Neural cell (in vitro differentiated cells): ENCODE results near the gene COL23A1. TPM values are rescaled to one million over a fixed set of nuclear protein-coding genes. Genes with fewer than 3 reads are reported as not detected.

ENCODE experiments used
- H2AFZ ChIP-seq: fragments of 200-600, 300-800 bp; sonication (generic), shearing (Covaris generic); 2 replicates; pipeline ENCODE4 v1.6.0; 2014; ENCODE audit warnings: low read depth, mild to moderate bottlenecking, antibody characterized with exemption, low read length, moderate library complexity
- H3F3A ChIP-seq: fragments of 200-600 bp; shearing (Covaris generic); 2 replicates; pipeline ENCODE4 v1.6.1; 2016; ENCODE audit warnings: mild to moderate bottlenecking, moderate library complexity, mixed read lengths, antibody characterized with exemption, low read length; ENCODE audit not compliant: insufficient read depth, poor library complexity, severe bottlenecking
- H3K27ac ChIP-seq: fragments of 200-600, 300-800 bp; sonication (generic), shearing (Covaris generic); 2 replicates; pipeline ENCODE4 v1.5.1; 2014; ENCODE audit warnings: mild to moderate bottlenecking, low read length, moderate library complexity
- H3K27me3 ChIP-seq: fragments of 300-800, 200-600 bp; sonication (generic), shearing (Covaris generic); 2 replicates; pipeline ENCODE4 v1.6.0; 2014; ENCODE audit warnings: mild to moderate bottlenecking, low read depth, low read length, moderate library complexity; ENCODE audit not compliant: insufficient read depth
- H3K36me3 ChIP-seq: fragments of 300-800, 200-600 bp; sonication (generic), shearing (Covaris generic); 2 replicates; pipeline ENCODE4 v1.5.1; 2014; ENCODE audit warnings: mild to moderate bottlenecking, antibody characterized with exemption, low read length, moderate library complexity; ENCODE audit not compliant: insufficient read depth
- H3K4me2 ChIP-seq: fragments of 300-800, 200-600 bp; sonication (generic), shearing (Covaris generic); 2 replicates; pipeline ENCODE4 v1.6.0; 2014; ENCODE audit warnings: mild to moderate bottlenecking, low read length
- H3K4me3 ChIP-seq: fragments of 300-800, 200-600 bp; sonication (generic), shearing (Covaris generic); 2 replicates; pipeline ENCODE4 v1.5.1; 2014; ENCODE audit warnings: mild to moderate bottlenecking, low read length, moderate library complexity
- H3K79me2 ChIP-seq: fragments of 200-600 bp; shearing (Covaris generic); replicated peaks from 2 replicates; pipeline ENCODE4 v1.6.0; 2014; ENCODE audit warnings: mild to moderate bottlenecking, low read length, moderate library complexity; ENCODE audit not compliant: insufficient read depth
- H3K9ac ChIP-seq: fragments of 300-800, 200-600 bp; sonication (generic), shearing (Covaris generic); 2 replicates; pipeline ENCODE4 v1.6.1; 2016; ENCODE audit warnings: mild to moderate bottlenecking, low read length, mixed read lengths
- H3K9me2 ChIP-seq: fragments of 200-600 bp; shearing (Covaris generic); 2 replicates; pipeline ENCODE4 v1.6.1; 2016; ENCODE audit warnings: mild to moderate bottlenecking, low read length, mixed read lengths; ENCODE audit not compliant: insufficient read depth
- H3K9me3 ChIP-seq: fragments of 200-600, 300-800 bp; sonication (generic), shearing (Covaris generic); 2 replicates; pipeline ENCODE4 v1.6.1; 2016; ENCODE audit warnings: mild to moderate bottlenecking, mixed run types, low read length, moderate library complexity, mixed read lengths
- H4K20me1 ChIP-seq: fragments of 200-600 bp; shearing (Covaris generic); 2 replicates; pipeline ENCODE4 v1.6.1; 2016; ENCODE audit warnings: mild to moderate bottlenecking, mixed run types; ENCODE audit not compliant: insufficient read depth
- CTCF ChIP-seq: fragments of 450-650 bp; IDR thresholded peaks from 2 replicates; pipeline ENCODE4 v1.5.1; 2014; ENCODE audit warnings: antibody characterized with exemption, mild to moderate bottlenecking, moderate library complexity; ENCODE audit not compliant: poor library complexity, severe bottlenecking
- EP300 ChIP-seq: fragments of 450-650 bp; conservative IDR thresholded peaks from 2 replicates; pipeline ENCODE4 v1.6.1; 2014; ENCODE audit warnings: antibody characterized with exemption, mild to moderate bottlenecking, moderate library complexity; ENCODE audit not compliant: poor library complexity, severe bottlenecking
- EZH2 ChIP-seq: fragments of 200-600, 300-800 bp; shearing (Covaris generic), sonication (generic); IDR thresholded peaks from 2 replicates; pipeline ENCODE4 v1.6.1; 2014; ENCODE audit warnings: antibody characterized with exemption, low read length, borderline replicate concordance, mild to moderate bottlenecking; ENCODE audit not compliant: insufficient read depth, poor library complexity, severe bottlenecking
- POLR2AphosphoS5 ChIP-seq: IDR thresholded peaks from 2 replicates; pipeline ENCODE4 v1.6.1; 2012
- RAD21 ChIP-seq: fragments of 450-650 bp; conservative IDR thresholded peaks from 2 replicates; pipeline ENCODE4 v1.6.1; 2014; ENCODE audit warnings: antibody characterized with exemption, mild to moderate bottlenecking, moderate library complexity
- REST ChIP-seq: IDR thresholded peaks from 2 replicates; pipeline ENCODE4 v1.6.1; 2012; ENCODE audit warnings: borderline replicate concordance
- SMC3 ChIP-seq: fragments of 450-650 bp; conservative IDR thresholded peaks from 2 replicates; pipeline ENCODE4 v1.6.1; 2014; ENCODE audit warnings: antibody characterized with exemption, mild to moderate bottlenecking, moderate library complexity; ENCODE audit not compliant: poor library complexity
- TAF1 ChIP-seq: IDR thresholded peaks from 2 replicates; pipeline ENCODE4 v1.6.1; 2012; ENCODE audit warnings: low read depth
- polyA plus RNA-seq: library from polyadenylated mRNA; depleted of rRNA; stranded (reverse); fragments of >200 nt; gene quantifications from 2 replicates; pipeline ENCODE4 v1.2.3, GENCODE V29; 2014

COL23A1 gene
- polyA plus RNA-seq, 1 donor from 2014 or later, result not detected

GRCh38 chr5:178516504-178517235 lies 73.5 kb downstream of the COL23A1 start:
- H3K79me2 ChIP-seq, result no peaks in the 10 kb centered on the region
- H3K9me3 ChIP-seq, result no peaks in the 10 kb centered on the region
- H3K36me3 ChIP-seq, result no peaks in the 10 kb centered on the region
- TF ChIP-seq TAF1, result no peak
- TF ChIP-seq SMC3, result no peak
- TF ChIP-seq EZH2, result no peak
- no peaks in the 10 kb centered on the region for H3K9me2 ChIP-seq
- no peak overlapping the region for H3K27ac ChIP-seq
- no peak overlapping the region for H3K4me3 ChIP-seq
- no peak overlapping the region for H3K9ac ChIP-seq
- H4K20me1 ChIP-seq, result no peaks in the 10 kb centered on the region
- H3F3A ChIP-seq, result no peaks in the 10 kb centered on the region
- no peaks in the 10 kb centered on the region for H3K27me3 ChIP-seq
- H3K4me2 ChIP-seq, result no peak overlapping the region
- no peak overlapping the region for H2AFZ ChIP-seq

GRCh38 chr5:178515776-178516503 lies 74.3 kb downstream of the COL23A1 start:
- TF ChIP-seq POLR2AphosphoS5 (no peak), CTCF (no peak), EZH2 (no peak), SMC3 (no peak), EP300 (no peak), RAD21 (no peak), TAF1 (no peak), REST (no peak)
- H3K27ac ChIP-seq, result no peak overlapping the region
- no peak overlapping the region for H3K9ac ChIP-seq

More at GRCh38 chr5:178515776-178516503, 74.3 kb downstream of the COL23A1 start:
- Histone ChIP-seq H3K9me2 (no peaks in the 10 kb centered on the region), H3K79me2 (no peaks in the 10 kb centered on the region), H2AFZ (no peak overlapping the region), H4K20me1 (no peaks in the 10 kb centered on the region), H3K36me3 (no peaks in the 10 kb centered on the region), H3K9me3 (no peaks in the 10 kb centered on the region), H3K4me3 (no peak overlapping the region), H3K4me2 (no peak overlapping the region), H3K27me3 (no peaks in the 10 kb centered on the region), H3F3A (no peaks in the 10 kb centered on the region)
